GM08714 (cell line): ENCODE measurements around the gene ITPR2.
"Not testable (repeated sequence)": the region's sequence is repeated elsewhere in the genome, so short reads cannot be mapped to it uniquely, and the experiment has no call there.

Experiments
- H3K4me3 ChIP-seq: fragments of 200-500 bp; sonication (Bioruptor generic); 2 replicates; pipeline ENCODE4 v1.5.1; 2014; ENCODE audit warnings: mild to moderate bottlenecking, low read length, inconsistent platforms
- ZNF274 ChIP-seq: IDR thresholded peaks from 2 replicates; pipeline ENCODE4 v1.6.1; 2012; ENCODE audit warnings: mild to moderate bottlenecking, low read depth, low read length

Gene ITPR2

DNA sequence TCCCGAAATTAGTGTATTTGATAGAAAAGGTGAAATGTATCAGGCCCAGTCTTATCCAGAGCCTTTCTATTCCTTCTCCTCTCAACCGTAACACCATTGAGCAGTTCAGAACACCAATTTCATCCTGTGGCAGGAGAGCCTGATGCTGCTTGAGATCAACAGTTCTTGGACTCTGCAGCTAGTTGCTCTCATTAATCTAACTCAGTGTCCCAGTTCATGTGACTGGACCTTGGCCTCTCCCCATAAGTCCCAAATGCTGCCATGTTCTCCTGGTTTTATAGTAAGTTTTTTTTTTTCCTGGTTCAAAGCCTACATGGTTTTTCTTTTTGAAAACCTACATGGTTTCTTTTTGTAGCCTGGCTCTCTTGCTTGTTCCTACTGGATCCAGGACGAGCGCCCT, 293.9 kb downstream of the ITPR2 start:
- no peak overlapping the region for H3K4me3 ChIP-seq
- TF ChIP-seq ZNF274, result no peak

DNA sequence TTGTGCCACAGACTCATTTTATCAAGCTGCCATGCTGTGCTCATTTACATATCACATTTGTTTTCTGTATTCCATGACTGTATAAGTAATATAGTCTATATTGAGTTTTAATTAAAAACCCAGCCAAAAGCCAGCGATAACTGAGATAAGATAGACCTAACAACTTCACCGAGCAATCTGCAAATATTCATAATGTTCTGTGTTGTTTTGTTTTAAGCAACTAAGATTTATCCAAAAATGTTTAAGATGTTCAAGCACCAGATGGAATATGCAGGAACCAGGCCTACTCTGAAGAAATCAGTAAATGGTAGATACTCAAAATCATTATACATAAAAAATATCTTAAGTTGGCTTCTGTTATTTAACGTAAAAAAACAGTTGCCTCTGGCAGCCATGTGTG, 295.3 kb downstream of the ITPR2 start:
- no peak for TF ChIP-seq ZNF274

DNA sequence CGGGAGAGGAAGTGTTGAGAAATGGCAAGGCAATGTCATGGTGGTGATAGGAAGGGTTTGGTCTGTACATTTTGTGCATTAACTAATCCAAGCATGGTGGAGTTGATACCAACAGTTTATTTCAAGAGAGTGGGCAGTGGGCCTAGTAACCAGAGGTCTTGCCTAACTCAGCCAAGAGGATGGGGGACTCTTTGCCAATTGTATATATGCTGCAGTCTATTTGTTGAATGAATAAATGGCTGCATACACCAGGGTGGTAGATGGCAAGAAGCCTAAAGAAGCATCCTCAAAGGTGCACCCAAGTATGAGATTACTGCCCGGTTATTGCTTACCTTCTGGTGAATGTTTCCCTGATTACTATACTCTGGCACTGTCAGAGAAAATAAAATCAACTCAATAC, 295.9 kb downstream of the ITPR2 start:
- H3K4me3 ChIP-seq, result no peak overlapping the region
- no peak for TF ChIP-seq ZNF274

More for the DNA sequence above, 295.3 kb downstream of the ITPR2 start:
- no peak overlapping the region for H3K4me3 ChIP-seq

DNA sequence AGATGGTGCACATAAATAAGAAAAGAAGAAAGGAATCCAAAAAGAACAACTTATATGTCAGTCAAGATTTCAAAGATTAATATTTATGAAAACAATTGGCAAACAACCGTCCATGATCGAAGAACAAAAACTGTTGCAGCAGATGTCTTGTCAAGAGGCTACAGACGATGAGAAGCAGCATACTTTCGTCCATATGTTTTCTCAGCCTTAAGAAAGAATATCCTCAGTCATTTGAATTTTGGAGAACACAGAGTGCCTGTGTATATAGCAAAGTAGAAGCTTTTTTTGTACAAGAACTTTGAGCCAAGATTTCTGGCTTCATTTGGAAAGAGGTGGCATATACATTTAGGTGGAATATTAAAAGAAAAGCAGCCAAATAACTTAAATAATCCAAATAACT, 297.2 kb downstream of the ITPR2 start:
- no peak for TF ChIP-seq ZNF274
- H3K4me3 ChIP-seq, result no peak overlapping the region

DNA sequence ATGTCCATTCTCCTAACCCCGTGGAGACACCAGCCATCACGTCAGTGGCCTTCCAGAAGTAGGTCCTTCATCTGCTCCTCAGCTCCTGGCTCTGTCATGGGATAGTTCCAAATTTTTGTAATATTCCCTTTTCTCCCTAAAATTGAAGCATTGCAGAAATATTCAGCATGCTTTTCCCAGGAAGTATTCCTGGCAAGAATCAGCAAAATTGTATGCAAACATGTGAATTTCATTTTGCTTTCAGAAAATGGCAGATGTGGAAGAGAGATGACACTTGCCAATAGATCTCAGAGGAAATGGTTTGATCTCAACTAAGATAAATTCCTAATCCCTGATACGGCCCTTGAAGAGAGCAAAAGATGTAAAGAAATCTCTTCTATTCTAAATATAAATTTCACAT, 298.9 kb downstream of the ITPR2 start:
- no peak overlapping the region for H3K4me3 ChIP-seq
- no peak for TF ChIP-seq ZNF274

DNA sequence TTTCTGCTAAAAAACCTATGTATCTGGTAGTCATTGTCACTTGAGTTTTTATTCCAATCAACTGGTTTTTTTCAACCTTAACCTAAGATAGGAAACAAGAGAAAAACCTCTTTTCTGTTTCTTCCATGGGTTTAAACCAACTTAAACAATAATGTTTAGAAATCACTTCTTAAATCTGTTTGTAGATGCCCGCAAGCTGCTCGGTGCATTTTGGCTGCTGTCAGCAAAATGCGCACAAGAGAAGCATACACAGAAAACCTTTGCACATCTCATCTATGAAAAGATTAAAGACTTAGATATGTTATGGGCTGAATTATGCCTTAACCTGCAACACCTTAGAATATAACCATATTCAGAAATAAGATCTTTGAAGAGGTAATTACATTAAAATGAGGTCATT, 299.8 kb downstream of the ITPR2 start:
- H3K4me3 ChIP-seq, result no peak overlapping the region
- no peak for TF ChIP-seq ZNF274

DNA sequence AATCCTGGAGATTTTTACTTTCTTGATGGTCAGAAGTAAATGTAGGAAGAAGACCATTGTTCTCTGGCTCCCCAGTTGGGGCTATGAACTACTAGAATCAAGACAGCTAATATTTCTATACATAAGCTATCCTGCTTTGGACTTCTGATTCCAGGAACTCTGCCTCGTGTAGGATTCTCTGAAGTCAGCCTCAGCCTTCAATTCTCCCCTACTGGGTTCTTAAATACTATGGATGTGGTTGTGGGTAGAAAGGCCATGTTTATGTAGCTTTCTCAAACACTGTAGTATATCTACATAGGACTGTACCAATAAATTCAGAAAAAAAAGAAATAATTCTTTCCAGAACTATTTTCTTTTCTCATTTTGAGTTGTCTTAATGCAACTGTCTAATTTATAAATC, 302.5 kb downstream of the ITPR2 start:
- TF ChIP-seq ZNF274, result no peak
- H3K4me3 ChIP-seq, result no peak overlapping the region

DNA sequence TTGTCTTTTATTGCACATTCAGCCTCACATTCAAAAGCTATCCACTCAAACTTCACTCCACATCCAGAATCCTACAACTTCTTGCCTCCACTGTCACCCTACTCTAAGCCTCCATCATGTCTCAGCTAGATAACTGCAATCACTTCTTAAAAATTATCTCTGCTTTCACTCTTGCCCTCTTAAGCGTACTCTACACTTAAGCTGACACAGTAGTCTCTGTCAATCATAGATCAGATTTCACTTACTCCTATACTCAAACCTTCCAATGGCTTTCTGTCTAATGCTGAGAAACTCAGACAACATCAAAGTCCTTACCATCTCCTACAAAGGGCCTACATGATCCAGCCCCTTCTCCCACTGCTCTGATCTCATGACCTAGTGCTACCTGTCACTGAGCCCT, 304.1 kb downstream of the ITPR2 start:
- no peak for TF ChIP-seq ZNF274

DNA sequence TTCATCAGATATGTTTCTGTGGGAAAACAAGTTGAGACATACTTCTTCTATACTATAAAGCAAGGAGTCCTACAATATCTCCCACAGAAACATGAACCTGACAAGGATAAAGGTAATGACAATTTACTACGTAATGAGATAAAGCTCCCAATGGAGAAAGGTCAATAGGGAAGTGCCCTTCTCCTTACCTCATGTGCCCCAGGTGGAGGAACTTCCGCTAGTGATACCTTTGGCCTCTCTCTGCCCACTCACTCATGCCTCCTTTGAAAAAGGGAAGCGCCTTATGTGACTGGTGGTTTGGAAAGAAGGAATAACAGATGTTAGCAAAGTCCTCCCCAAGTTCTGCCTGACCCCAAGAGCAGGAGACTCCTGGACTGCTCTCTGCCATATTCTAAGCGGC, 305.3 kb downstream of the ITPR2 start:
- no peak overlapping the region for H3K4me3 ChIP-seq
- no peak for TF ChIP-seq ZNF274

More for the DNA sequence above, 304.1 kb downstream of the ITPR2 start:
- H3K4me3 ChIP-seq, result no peak overlapping the region

DNA sequence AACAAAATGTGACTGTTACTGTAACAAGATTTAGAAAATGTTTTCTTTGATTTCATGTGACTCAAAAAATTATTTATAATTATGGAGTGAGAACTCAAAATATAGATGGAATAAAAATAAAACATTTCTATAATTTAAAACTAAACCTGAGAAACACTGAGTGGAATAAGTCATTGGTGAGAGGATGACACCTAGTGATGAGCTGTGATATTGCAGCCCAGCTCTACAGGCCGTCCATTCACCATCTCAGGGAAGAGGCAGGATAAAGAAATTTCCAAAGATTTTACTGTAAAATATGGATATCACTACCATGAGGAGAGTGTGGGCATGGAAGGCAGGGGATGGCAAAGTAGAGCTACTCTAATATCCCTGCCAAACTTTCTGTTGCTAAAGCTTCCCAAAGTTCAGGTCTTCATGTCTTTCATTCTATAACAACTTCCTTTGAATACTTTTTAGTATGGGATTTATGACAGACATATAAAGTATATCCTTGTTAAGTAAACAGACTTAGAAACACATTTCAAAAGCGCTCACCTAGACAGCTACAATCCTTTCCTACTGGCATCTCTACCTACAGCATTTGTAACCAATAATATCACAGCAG, 308.0 kb downstream of the ITPR2 start:
- TF ChIP-seq ZNF274, result no peak
- no peak overlapping the region for H3K4me3 ChIP-seq

DNA sequence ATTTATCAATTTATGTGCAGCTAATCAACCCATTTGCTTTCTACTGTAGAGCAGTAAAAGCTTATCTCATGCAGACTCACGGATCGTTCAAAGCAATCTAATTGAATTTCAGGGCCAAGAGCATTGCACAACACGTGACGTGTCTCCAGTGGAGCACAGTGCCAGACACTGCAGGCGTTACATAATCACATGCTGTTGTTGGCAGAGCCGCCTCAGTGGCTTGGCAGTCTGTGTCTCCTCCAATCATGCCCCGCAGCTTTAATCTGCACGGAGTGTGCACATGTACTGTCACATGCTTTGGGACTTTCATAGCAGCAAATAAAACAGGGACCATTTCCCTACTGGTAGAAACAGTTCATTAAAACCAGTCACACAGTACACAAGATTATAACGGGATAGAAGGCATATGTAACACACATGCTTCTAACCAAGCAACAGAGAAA, 309.3 kb downstream of the ITPR2 start:
- no peak for TF ChIP-seq ZNF274
- H3K4me3 ChIP-seq, result no peak overlapping the region

DNA sequence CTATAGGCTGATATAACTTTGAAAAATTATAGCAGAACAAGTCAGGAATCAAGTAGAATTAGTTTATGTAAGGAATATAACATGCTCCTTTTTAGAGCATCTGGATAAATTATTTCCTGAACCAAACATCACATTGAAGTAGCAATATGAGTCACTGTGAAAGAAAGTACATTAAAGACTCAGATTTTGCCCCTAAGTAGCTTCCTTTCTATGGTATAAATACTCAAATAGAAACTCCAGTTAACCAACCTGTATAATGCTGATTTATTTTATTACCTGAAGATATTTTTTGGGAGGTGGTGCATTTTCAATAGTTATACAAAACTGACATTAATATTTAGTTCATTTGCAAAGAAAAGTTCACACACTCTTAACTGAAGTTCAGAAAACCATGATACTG, 312.1 kb downstream of the ITPR2 start:
- no peak for TF ChIP-seq ZNF274

DNA sequence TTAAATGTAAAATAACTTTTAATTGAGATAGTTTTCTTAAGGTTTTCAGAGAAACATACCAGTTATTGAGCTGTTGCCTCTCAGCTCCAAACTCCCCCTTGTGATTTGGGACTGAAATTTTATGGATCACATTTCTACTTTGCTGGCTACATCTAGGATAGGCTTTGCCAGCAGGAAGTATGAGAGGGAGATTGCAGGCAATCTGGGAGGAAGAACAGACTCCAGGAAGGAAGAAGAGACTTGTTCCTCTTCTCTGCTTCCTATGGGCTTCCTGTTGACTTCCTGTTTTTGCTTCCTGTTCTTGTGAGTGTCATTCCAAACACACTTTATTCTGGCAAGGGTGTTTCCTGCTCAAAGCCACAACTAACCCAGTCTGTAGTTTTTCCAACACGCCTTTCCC, 312.9 kb downstream of the ITPR2 start:
- TF ChIP-seq ZNF274, result no peak
- H3K4me3 ChIP-seq, result no peak overlapping the region

More for the DNA sequence above, 312.1 kb downstream of the ITPR2 start:
- no peak overlapping the region for H3K4me3 ChIP-seq

DNA sequence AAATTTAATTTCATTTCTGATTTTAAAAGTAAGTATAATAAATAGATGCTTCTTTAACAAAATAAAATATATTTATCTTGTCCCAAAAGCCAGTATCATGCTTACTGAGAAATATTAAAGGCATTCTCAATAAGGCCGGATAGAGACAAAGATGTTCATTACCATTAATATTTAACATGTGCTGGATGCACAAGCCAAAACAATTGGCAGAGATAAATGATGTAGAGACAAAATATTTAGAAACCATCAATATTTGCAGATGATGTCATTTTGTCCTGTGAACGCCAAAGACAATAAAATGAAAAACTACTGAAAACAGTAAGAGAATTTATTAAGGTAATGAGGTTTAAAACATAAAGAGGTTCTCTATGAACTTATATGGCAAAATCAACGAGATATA, 313.5 kb downstream of the ITPR2 start:
- no peak for TF ChIP-seq ZNF274
- no peak overlapping the region for H3K4me3 ChIP-seq

DNA sequence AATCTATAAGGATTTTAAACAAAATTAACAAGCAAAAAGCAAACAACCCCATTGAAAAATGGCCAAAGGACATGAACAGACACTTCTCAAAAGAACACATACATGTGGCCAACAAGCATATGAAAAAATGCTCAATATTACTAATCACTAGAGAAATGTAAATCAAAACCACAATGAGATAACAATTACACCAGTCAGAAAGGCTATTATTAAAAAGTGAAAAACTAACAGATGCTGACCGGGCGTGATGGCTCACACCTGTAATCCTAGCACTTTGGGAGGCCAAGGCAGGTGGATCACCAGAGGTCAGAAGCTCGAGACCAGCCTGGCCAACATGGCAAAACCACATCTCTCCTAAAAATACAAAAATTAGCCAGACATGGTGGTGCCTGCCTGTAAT, 315.7 kb downstream of the ITPR2 start:
- not testable (repeated sequence) for H3K4me3 ChIP-seq

DNA sequence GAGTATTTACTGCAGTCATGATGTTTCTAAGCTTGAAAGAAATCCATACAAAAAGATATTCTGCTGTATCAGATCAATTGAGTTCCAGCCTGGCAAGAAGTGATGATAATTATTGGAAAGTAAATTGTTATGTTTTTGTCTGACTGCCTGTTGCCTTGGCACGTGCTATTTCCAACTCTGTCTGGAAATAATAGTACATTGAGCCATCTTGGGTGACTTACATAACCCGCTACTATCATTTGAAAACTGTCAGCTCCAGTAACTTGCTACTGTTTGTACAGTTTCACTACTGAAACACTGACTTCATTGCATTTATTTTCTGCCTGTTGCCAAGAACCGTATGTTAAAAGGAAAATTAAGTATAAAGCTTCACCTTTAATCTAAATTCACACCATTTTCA, 318.6 kb downstream of the ITPR2 start:
- H3K4me3 ChIP-seq, result no peak overlapping the region
- no peak for TF ChIP-seq ZNF274
